GM18861 (cell line): ENCODE results near the gene FNDC3B.
A peak's percentile ranks its signal among the peaks of the same experiment; 100 is the strongest.

Source experiments
- ATAC-seq: cut with Tn5 transposase; IDR thresholded peaks from one replicate; pipeline ENCODE4 v1.9.1; 2021; ENCODE audit not compliant: unreplicated experiment

FNDC3B gene

DNA sequence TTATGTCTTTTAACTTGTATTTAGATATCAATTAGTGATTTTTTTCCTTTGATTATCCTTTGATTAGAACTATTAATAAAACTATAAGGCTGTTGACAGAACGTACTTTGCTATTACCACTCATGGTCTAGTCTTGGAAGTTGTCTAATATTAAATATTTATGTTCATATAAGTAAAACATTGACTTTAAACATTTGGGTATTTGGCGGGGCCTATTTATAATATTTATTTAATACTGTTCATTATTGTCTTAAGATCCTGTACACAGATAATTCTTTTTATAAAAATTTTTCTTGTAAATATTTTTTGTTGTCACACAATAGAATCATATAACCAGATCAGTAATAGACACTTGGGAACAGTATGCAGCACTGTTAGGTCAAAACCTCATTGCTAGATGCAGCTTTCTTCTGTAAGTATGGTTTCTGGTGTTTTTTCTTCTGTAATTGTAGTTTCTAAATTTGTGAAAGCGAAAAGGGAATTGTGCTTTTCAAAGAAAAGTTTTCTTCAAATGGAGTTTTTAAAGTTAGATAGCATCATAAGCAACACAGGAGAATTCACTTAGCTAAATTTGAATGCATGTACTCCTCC lies 93.4 kb downstream of the FNDC3B start:
- ATAC-seq: no peak

DNA sequence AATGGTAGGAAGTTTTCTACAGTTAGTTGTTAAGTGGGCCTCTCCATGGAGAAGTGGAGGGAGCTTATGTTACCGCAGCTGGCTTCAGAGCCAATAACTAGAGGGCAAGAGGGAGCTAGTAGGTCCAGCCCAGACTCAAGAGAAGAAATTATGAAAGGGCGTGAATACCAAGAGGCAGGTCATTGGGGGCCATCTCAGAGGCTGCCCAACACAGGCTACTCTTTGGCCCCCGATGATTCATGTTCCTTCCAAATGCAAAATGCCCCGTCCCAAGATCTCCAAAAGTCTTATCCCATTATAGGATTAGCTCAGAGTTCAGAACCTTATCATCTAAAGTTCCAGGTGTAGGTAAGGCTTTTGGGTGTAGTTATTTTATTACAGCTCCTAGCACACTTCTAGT lies 94.5 kb downstream of the FNDC3B start:
- ATAC-seq: no peak

- ATAC-seq: no peak
Observed at GRCh38 chr3:172134352-172134751, 95.0 kb downstream of the FNDC3B start.

- ATAC-seq: no peak
Observed at GRCh38 chr3:172135185-172135584, 95.8 kb downstream of the FNDC3B start.

DNA sequence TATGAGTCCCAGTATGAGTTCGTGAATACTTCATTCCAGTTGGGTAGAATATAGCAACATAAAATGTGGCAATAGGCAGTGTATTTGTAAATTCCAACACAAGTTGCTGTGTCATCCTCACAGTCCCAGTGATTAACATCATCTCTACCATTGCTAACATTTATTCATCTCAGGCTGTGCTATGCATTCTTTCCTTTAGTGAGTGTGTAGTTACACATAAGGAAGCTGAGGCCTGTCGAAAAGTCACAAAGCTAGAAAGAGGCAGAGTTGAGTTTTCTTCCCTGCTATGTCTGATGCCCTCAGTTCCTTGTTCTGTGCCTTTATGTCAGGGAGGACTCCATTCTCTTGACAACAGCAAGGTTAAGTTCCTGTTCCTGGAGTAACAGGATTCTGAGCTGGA lies 96.4 kb downstream of the FNDC3B start:
- ATAC-seq: no peak

DNA sequence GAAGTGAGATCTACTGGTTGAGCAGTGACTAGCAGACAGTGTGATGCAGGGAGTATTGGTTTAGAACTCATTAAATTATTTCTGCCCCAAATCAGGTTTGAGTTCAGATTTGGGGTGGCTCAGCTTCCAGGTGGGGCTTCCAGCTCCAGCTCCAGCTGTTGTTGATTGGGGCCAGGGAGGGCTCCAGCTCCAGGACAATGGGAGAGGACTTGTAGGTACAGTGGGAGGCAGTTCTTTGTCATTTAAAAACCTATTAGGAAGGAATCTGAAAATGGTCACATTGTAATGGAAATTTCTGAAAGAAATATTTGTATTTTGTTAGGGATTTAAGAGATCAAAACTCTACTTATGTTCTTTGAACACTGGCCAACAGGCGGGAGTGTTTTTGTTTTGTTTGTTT lies 97.0 kb downstream of the FNDC3B start:
- ATAC-seq: no peak

GRCh38 chr3:172137287-172138192 lies 98.2 kb downstream of the FNDC3B start:
- ATAC-seq: no peak

DNA sequence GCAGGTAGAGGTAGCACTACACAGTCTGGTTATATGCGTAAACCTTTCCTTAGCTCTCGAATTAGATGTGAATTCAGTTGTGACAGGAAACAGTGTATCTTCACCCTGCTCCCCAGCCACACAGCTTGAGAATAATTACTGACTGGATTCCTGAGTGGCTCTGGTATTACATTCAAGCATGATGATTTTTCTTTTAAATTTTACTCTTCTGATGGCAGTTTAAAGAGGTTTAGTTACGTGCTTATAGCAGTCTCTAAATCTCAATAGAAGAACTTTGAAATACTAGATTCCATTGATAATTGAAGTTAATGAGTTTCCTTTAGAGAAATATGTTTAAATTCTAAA lies 98.8 kb downstream of the FNDC3B start:
- no peak for ATAC-seq

DNA sequence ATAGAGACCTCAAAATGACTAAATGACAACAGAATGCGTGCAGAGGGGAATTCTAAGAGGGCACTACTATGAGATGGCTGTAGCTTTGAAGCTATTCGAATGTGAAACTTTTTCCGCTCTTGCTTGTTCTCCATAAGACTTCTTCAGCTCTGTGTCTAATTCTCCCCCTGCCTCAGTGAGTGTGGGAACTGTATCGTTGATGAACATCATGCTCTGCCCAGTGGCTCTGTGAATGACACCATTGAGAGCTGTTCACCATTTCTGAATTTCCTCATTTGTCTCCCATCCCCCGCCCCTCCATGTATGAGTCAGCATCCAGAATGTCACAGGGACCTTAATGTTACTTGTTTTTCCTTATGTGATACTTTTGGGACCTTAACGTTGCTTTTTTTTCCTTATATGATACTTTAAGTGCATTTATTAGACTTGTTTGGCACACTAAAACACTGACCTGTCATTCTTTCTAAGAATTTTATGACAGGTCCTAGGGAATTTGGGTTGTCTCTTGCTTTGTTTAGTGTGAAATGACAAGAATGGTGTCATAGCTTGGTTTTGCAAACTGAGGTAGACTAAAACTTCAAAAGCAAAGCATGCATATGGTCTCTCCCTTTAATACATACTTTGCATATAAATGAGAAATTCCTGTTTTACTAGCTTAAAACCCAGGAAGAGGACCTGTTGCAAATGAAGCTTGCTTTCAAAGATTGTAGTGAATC lies 99.6 kb downstream of the FNDC3B start:
- no peak for ATAC-seq

DNA sequence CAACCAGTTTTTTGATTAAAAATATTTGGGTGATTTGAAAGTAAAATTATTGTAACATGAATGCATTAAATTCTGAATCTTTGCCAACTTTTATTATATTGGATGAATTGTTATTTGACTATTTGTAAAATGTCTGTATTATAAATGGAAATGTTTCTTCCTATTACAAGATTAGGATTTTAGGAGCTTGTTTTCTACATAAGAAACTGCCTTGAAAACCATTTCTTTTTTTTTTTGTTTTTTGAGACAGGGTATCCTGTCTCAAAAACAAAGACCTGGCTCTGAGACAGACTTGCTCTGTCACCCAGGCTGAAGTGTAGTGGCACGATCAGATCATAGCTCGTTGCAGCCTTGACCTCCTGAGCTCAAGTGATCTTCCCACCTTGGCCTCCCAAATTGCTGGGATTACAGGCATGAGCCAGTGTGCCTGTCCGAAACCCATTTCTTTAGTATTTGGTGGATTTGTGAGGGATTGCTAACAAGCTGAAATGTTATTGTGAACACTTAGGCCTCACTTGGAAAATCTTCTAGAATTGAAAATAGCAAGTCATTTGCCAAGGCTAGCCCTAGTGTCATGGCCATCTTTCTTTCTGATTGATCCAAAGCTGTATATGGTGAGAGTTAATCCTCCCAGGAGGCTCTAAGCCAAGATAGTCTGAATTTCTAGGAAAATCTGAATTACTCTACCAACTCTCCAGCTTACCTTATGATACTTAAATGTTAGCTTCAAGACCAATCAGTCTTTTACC lies 100.3 kb downstream of the FNDC3B start:
- ATAC-seq: no peak

DNA sequence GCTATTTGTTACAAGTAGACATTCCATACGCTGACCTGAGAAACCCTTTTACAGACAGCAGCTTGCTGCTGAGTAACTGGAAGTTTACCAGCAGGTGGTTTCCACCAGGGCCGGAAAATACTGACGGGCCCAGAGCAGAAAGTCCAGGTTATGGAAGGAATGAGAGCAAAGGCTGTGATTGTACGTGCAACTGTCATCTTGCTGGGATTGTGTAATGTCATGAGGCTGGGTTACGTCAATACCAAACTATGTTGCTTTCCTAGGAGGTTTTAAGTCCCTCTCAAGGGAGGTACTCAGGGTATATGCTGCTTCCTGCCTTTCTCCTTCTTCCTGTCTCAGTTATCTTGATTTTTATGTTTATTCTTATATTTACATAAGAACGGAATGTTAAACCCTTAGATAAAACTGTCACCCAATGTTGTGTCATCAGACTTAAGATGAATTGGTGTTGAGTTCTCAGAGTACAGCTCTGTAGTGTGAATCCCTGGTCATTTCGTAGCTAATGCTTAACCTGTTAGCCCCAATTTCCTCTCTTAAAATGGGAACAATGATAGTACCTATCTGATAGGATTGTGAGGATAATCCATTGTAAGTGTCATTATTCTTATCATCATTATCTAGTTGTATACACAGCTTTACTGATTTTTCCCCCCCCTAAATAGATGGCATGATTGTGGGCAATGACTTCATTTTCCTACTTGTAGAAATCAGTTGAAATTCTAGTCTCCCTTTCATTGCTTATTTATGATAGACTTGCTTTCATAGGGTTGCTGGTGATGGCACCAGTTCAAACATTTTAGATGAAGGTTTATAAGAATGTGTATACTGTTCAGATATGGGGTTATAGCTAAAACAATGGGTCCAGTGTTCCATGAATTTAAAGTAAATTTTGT lies 101.4 kb downstream of the FNDC3B start:
- ATAC-seq: no peak

- peak; percentile 83 for ATAC-seq
Observed at GRCh38 chr3:172142051-172142863, 102.9 kb downstream of the FNDC3B start.

GRCh38 chr3:172142864-172143451 lies 103.6 kb downstream of the FNDC3B start:
- ATAC-seq: no peak

DNA sequence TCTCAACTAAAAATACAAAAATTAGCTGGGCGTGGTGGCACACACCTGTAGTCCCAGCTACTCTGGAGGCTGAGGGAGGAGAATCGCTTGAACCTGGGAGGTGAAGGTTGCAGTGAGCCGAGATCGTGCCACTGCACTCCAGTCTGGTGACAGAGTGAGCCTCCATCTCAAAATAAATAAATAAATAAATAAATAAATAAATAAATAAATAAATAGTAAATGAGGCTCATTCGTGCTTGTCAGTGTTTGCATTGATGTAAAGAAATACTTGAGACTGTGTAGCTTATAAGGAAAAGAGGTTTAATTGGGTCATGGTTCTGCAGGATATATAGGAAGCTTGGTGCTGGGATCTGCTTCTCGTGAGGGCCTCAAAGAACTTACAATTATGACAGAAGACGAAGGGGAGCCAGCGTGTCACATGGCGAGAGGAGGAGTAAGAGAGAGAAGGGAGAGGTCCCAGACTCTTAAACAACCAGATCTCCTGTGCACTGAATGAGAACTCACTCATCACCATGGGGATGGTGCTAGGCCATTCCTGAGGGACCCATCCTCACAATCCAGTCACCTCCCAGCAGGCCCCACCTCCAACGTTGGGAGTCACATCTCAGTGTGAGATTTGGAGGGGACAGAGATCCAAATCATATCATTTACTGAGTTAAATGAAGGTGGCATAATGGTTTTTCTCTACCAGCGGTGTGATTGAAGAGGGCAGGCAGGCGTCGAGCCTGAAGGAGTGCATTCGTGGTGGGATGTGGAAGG lies 104.5 kb downstream of the FNDC3B start:
- ATAC-seq: no peak

DNA sequence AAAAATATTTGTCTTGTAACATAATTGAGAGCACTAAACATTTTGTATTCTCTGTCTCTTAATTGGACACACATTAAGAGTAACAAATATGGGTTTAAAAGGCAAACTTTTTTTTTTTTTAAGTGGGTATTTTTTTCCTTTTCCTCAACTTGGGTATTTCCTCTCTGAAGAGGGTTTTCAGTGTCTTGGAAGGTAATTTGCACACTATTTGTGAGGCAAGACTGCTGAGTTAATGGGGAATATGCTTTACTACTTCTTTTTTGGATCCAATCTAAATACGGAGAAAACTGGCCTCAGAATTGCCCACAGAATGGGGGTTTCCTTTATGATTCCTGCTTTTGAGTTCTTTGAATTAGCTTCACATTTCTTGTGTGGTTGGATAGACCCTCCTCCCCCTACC lies 105.2 kb downstream of the FNDC3B start:
- ATAC-seq: no peak

DNA sequence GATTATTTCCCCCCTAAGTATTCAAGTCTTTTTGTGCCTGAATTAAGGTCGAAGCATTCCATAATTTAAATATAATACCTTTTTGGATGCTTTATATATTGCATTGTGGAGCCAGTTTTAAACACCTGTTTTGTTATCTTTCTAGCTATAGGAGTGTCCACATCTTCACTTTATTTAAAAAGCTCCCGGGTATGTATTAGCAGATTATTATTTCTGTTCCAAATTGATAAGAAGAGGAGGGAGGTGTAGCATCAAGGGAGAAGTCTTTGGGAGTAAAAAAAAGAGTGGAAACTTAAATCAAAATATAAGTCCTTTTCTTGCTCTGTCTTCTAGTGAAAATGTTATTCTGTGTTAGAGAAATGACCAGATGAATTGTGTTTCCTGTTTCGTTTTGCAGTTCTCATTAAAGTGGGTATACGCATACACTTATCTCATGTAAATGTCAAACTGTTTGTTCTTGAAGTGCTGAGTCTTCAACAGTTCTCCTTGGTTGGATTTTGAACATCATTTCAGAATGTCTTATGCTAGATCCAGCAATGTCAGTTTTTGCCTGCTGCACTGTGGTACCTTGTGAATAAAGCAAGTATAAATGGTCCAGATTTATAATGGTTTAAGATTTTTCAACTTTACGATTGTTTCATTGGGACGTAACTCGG lies 105.8 kb downstream of the FNDC3B start:
- peak; percentile 25 for ATAC-seq

- ATAC-seq: no peak
Observed at GRCh38 chr3:172146349-172146748, 107.0 kb downstream of the FNDC3B start.
